Measurements from ENCODE around the gene IL25.

The IL25 gene

GRCh38 chr14:23408307-23408630, 35.7 kb downstream of the IL25 start:
- no peaks in the 10 kb centered on the region for H3K36me3 ChIP-seq (ENCODE audit: control insufficient read depth, insufficient read depth, low read length)
- TF ChIP-seq, protein P1, sequence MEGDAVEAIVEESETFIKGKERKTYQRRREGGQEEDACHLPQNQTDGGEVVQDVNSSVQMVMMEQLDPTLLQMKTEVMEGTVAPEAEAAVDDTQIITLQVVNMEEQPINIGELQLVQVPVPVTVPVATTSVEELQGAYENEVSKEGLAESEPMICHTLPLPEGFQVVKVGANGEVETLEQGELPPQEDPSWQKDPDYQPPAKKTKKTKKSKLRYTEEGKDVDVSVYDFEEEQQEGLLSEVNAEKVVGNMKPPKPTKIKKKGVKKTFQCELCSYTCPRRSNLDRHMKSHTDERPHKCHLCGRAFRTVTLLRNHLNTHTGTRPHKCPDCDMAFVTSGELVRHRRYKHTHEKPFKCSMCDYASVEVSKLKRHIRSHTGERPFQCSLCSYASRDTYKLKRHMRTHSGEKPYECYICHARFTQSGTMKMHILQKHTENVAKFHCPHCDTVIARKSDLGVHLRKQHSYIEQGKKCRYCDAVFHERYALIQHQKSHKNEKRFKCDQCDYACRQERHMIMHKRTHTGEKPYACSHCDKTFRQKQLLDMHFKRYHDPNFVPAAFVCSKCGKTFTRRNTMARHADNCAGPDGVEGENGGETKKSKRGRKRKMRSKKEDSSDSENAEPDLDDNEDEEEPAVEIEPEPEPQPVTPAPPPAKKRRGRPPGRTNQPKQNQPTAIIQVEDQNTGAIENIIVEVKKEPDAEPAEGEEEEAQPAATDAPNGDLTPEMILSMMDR (IDR thresholded peaks at IDR 0.05; ENCODE audit: insufficient read depth, low read length, poor library complexity, severe bottlenecking) = no peak
- no peak overlapping the region for H3K4me3 ChIP-seq (replicated peaks; ENCODE audit: low read depth, low read length)
- H3K27me3 ChIP-seq (replicated peaks; ENCODE audit: control insufficient read depth, insufficient read depth, low read length) = peaks cover 2% of the 10 kb centered on the region
- DNase-seq (ENCODE audit: extremely low read depth, insufficient read length) = no peak

DNA sequence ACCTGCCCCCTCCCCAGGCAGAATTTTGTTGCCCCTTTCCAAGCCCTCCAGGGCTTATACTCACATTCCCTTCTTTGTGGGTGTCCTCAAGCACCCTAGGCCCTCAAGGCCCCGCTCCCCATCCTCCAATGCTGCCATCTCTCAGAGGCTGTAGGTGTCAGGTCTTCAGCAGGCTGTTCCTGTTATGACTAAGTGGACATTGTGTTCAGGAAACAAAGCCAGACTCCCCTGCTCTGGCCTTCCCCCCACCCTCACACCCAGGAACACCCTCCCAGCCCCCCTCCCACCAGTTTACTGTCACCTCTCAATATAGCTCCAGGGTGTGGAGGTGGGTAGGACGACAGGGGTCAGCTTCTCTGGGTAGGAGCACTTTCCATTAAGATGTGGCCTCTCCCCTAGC, 36.9 kb downstream of the IL25 start:
- H3K4me3 ChIP-seq (replicated peaks; ENCODE audit: low read depth, low read length) = no peak overlapping the region
- H3K36me3 ChIP-seq (ENCODE audit: control insufficient read depth, insufficient read depth, low read length) = no peaks in the 10 kb centered on the region
- DNase-seq (ENCODE audit: extremely low read depth, insufficient read length) = no peak
- H3K27me3 ChIP-seq (replicated peaks; ENCODE audit: control insufficient read depth, insufficient read depth, low read length) = no peaks in the 10 kb centered on the region; the same call in 1 of the 2 replicates
- TF ChIP-seq, protein P1 (IDR thresholded peaks at IDR 0.05; ENCODE audit: insufficient read depth, low read length, poor library complexity, severe bottlenecking) = no peak

GRCh38 chr14:23409966-23410635, 37.5 kb downstream of the IL25 start:
- Histone ChIP-seq H3K27me3 (replicated peaks; ENCODE audit: control insufficient read depth, insufficient read depth, low read length) (no peaks in the 10 kb centered on the region; the same call in 1 of the 2 replicates), H3K4me3 (replicated peaks; ENCODE audit: low read depth, low read length) (no peak overlapping the region), H3K36me3 (ENCODE audit: control insufficient read depth, insufficient read depth, low read length) (no peaks in the 10 kb centered on the region)
- TF ChIP-seq, protein P1 (IDR thresholded peaks at IDR 0.05; ENCODE audit: insufficient read depth, low read length, poor library complexity, severe bottlenecking) = no peak
- no peak for DNase-seq (ENCODE audit: extremely low read depth, insufficient read length)

DNA sequence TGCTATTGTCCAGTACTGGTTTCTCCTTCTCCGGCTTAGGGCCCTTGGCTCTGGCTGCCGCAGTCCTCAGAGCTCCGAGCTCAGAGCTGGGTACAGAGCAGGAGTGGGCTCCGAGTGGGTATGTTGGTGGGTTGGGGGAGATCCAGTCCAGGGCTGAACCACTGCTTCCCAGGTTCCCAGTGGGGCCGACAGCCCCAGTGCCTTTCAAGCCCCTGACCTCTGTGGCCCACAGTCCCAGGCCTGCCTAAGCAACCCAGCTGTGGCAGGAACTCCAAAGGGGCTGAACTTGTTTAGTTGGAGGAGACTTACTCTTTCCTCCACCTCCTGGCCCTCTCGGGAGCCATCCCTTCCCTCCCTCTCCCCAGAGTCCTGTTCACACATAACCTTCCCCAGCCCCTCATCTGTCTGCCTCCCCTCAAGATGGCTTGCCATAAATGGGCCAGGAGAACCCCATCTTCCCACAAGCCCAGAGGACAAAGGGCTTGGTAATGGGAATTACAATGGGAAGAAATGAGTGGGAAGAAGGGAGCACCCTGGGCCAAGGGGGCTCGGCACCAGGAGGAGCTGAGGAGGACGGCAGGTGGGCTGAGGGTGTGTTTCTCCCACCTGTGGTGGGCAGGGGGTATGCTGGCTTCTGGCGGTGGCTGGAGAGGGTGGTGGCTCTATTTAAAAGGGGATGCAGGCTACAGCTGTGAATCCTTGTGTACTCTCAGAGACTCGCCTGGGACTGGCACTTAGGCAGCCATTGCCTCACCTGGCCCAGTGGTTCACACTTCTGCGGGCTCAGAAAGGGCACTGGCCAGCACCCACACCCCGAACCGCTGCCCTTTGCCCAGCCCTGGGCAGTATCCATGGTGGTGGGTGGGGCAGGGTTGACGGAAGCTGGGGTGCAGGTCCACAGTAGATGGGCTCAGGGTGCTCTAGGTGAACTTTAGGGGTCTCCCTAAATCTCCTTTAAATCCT, 39.2 kb downstream of the IL25 start:
- TF ChIP-seq, protein P1 (IDR thresholded peaks at IDR 0.05; ENCODE audit: insufficient read depth, low read length, poor library complexity, severe bottlenecking) = no peak
- no peak for DNase-seq (ENCODE audit: extremely low read depth, insufficient read length)
- H3K27me3 ChIP-seq (replicated peaks; ENCODE audit: control insufficient read depth, insufficient read depth, low read length) = no peaks in the 10 kb centered on the region; the same call in 1 of the 2 replicates
- H3K36me3 ChIP-seq (ENCODE audit: control insufficient read depth, insufficient read depth, low read length) = no peaks in the 10 kb centered on the region
- H3K4me3 ChIP-seq (replicated peaks; ENCODE audit: low read depth, low read length) = no peak overlapping the region

DNA sequence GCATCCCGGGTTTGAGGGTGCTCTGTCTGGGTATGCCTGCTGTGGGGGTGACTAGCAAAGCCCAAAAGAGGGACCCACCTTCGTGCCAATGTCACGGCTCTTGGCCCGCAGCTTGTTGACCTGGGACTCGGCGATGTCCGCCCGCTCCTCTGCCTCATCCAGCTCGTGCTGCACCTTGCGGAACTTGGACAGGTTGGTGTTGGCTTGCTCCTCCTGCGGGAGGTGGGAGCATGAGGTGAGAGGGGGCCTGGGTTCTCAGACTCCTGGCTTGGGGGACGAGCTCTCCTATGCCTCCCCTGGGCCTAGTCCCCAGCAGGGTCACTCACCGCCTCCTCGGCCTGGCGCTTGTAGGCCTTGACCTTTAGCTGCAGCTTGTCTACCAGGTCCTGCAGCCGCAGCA, 41.1 kb downstream of the IL25 start:
- TF ChIP-seq, protein P1 (IDR thresholded peaks at IDR 0.05; ENCODE audit: insufficient read depth, low read length, poor library complexity, severe bottlenecking) = no peak
- Histone ChIP-seq H3K36me3 (ENCODE audit: control insufficient read depth, insufficient read depth, low read length) (no peaks in the 10 kb centered on the region), H3K27me3 (replicated peaks; ENCODE audit: control insufficient read depth, insufficient read depth, low read length) (no peaks in the 10 kb centered on the region; the same call in 1 of the 2 replicates), H3K4me3 (replicated peaks; ENCODE audit: low read depth, low read length) (no peak overlapping the region)
- DNase-seq (ENCODE audit: extremely low read depth, insufficient read length) = no peak

All from GM06990 (cell line).